HL-60 (cell line): Measurements from ENCODE around the gene PHTF1.

Experiments
- DNase-seq, 2 experiments: peaks; one replicate each; pipeline ENCODE4 v3.0.0-alpha.2; 2010 to 2020; ENCODE audit warnings: low read depth in 1 of 2, low spot score in 1 of 2
- H3K27ac ChIP-seq: fragments of 250-450 bp; sonication (Bioruptor Pico); replicated peaks from 2 replicates; pipeline ENCODE4 v1.5.1; 2020; ENCODE audit warnings: mild to moderate bottlenecking, moderate library complexity
- H3K27me3 ChIP-seq: fragments of 250-450 bp; sonication (Bioruptor Pico); 2 replicates; pipeline ENCODE4 v1.5.1; 2021; ENCODE audit warnings: mild to moderate bottlenecking, moderate library complexity; ENCODE audit not compliant: insufficient read depth, poor library complexity, severe bottlenecking
- H3K4me3 ChIP-seq: replicated peaks from 2 replicates; pipeline ENCODE4 v1.5.1; 2011; ENCODE audit warnings: mild to moderate bottlenecking, control low read depth, low read length; ENCODE audit not compliant: insufficient read depth
- GABPA ChIP-seq: IDR thresholded peaks from 2 replicates; pipeline ENCODE4 v1.6.1; 2012; ENCODE audit warnings: low read depth
- POLR2AphosphoS5 ChIP-seq: IDR thresholded peaks from 2 replicates; pipeline ENCODE4 v1.6.1; 2012; ENCODE audit warnings: low read depth
- SPI1 ChIP-seq: IDR thresholded peaks from 2 replicates; pipeline ENCODE4 v1.6.1; 2012; ENCODE audit warnings: low read depth, mild to moderate bottlenecking, borderline replicate concordance
- TF ChIP-seq, protein P1 (sequence below): IDR thresholded peaks from 2 replicates; pipeline ENCODE4 v1.6.1; 2012; ENCODE audit warnings: low read depth; ENCODE audit not compliant: insufficient replicate concordance
- TF ChIP-seq, protein P2 (sequence below): IDR thresholded peaks from one replicate; pipeline ENCODE4 v1.5.1; 2011; ENCODE audit warnings: low read length, control low read depth, inconsistent platforms; ENCODE audit not compliant: insufficient read depth

PHTF1 gene

DNA sequence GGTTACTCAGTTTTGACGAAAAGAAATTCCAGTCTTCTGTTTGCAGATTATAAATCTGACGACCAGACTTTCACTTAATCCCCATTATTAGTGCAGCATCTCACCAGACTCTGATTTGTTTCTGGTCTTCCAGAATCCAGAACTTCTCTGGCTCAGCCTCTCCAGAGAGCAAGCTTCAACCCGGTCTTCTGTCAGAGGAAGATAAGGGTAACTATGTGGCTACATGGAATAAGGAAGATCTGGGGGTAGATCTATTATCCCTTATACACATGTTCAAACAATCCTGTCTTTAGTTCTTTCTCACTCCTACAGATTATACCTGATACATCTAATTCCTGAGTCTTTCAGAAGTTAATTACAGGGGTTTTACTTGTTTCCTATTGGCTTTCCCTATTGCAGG lies 9.9 kb downstream of the PHTF1 start:
- no peak overlapping the region for H3K27ac ChIP-seq
- H3K27me3 ChIP-seq, result no peaks in the 10 kb centered on the region
- DNase-seq, result no peak
- TF ChIP-seq, protein P1, sequence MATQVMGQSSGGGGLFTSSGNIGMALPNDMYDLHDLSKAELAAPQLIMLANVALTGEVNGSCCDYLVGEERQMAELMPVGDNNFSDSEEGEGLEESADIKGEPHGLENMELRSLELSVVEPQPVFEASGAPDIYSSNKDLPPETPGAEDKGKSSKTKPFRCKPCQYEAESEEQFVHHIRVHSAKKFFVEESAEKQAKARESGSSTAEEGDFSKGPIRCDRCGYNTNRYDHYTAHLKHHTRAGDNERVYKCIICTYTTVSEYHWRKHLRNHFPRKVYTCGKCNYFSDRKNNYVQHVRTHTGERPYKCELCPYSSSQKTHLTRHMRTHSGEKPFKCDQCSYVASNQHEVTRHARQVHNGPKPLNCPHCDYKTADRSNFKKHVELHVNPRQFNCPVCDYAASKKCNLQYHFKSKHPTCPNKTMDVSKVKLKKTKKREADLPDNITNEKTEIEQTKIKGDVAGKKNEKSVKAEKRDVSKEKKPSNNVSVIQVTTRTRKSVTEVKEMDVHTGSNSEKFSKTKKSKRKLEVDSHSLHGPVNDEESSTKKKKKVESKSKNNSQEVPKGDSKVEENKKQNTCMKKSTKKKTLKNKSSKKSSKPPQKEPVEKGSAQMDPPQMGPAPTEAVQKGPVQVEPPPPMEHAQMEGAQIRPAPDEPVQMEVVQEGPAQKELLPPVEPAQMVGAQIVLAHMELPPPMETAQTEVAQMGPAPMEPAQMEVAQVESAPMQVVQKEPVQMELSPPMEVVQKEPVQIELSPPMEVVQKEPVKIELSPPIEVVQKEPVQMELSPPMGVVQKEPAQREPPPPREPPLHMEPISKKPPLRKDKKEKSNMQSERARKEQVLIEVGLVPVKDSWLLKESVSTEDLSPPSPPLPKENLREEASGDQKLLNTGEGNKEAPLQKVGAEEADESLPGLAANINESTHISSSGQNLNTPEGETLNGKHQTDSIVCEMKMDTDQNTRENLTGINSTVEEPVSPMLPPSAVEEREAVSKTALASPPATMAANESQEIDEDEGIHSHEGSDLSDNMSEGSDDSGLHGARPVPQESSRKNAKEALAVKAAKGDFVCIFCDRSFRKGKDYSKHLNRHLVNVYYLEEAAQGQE, result no peak
- no peak for TF ChIP-seq POLR2AphosphoS5
- TF ChIP-seq, protein P2, sequence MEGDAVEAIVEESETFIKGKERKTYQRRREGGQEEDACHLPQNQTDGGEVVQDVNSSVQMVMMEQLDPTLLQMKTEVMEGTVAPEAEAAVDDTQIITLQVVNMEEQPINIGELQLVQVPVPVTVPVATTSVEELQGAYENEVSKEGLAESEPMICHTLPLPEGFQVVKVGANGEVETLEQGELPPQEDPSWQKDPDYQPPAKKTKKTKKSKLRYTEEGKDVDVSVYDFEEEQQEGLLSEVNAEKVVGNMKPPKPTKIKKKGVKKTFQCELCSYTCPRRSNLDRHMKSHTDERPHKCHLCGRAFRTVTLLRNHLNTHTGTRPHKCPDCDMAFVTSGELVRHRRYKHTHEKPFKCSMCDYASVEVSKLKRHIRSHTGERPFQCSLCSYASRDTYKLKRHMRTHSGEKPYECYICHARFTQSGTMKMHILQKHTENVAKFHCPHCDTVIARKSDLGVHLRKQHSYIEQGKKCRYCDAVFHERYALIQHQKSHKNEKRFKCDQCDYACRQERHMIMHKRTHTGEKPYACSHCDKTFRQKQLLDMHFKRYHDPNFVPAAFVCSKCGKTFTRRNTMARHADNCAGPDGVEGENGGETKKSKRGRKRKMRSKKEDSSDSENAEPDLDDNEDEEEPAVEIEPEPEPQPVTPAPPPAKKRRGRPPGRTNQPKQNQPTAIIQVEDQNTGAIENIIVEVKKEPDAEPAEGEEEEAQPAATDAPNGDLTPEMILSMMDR, result no peak
- no peak for TF ChIP-seq GABPA
- TF ChIP-seq SPI1, result no peak
- no peak overlapping the region for H3K4me3 ChIP-seq

DNA sequence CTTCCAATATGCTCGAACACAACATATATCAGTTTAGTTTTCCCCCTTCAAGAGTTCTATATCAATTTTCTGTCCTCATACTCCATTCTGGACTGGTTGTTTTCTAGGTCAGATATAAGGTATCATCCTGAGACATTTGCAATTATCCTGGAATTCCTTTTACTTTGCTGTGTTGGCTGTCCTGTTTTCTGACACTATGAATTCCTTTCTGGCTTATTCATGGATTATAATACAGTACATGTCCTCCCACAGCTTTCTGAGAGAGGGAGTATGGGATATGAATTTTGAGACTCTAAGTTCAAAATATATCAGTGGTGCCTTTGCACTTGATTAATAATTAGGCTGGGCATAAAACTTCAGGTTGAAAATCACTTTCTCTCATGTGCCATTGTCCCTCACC lies 11.9 kb downstream of the PHTF1 start:
- no peak for TF ChIP-seq POLR2AphosphoS5
- TF ChIP-seq SPI1, result no peak
- TF ChIP-seq, protein P1, result no peak
- TF ChIP-seq GABPA, result no peak
- TF ChIP-seq, protein P2, result no peak
- DNase-seq, result no peak
- H3K27ac ChIP-seq, result no peak overlapping the region

DNA sequence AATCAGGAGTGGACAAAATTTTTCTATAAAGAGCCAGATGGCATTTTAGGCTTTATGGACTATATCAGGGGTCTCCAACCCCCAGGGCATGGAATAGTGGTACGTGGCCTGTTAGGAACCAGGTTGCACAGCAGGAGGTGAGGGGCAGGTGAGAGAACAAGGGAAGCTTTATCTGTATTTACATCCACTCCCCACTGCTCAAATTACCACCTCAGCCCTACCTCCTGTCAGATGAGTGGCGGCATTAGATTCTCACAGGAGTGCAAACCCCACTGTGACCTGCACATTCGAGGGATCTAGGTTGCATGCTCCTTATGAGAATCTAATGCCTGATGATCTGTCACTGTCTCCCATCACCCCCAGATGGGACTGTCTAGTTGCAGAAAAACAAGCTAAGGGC lies 13.9 kb downstream of the PHTF1 start:
- no peak overlapping the region for H3K4me3 ChIP-seq
- DNase-seq, result no peak
- H3K27ac ChIP-seq, result no peak overlapping the region
- no peaks in the 10 kb centered on the region for H3K27me3 ChIP-seq
- TF ChIP-seq POLR2AphosphoS5 (no peak), GABPA (no peak), SPI1 (no peak)
- TF ChIP-seq, protein P1, result no peak
- TF ChIP-seq, protein P2, result no peak

More for the DNA sequence above, 11.9 kb downstream of the PHTF1 start:
- no peak overlapping the region for H3K4me3 ChIP-seq
- no peaks in the 10 kb centered on the region for H3K27me3 ChIP-seq
